NCI-H2107 treated with DMSO at 0.1 percent for 48 hours (cell line): Measurements from ENCODE around the gene STAG1.
"Not testable (repeated sequence)": the region's sequence is repeated elsewhere in the genome, so short reads cannot be mapped to it uniquely, and the experiment has no call there.

ENCODE experiments used
- DNase-seq: peaks from one replicate; lab custom pipeline; 2025; ENCODE audit not compliant: unreplicated experiment; lab: John Stamatoyannopoulos, UW

The STAG1 gene

GRCh38 chr3:136516656-136517055 lies 235.5 kb downstream of the STAG1 start:
- DNase-seq, result no peak

- DNase-seq, result no peak
These were observed 236.1 kb downstream of the STAG1 start for GRCh38 chr3:136516095-136516494.

GRCh38 chr3:136514533-136514932 lies 237.6 kb downstream of the STAG1 start:
- not testable (repeated sequence) for DNase-seq

- no peak for DNase-seq
These were observed 238.8 kb downstream of the STAG1 start for GRCh38 chr3:136513367-136513766.

- DNase-seq, result no peak
These were observed 239.8 kb downstream of the STAG1 start for GRCh38 chr3:136512381-136512780.

- DNase-seq, result no peak
These were observed 246.5 kb downstream of the STAG1 start for GRCh38 chr3:136505676-136506075.

- no peak for DNase-seq
These were observed 249.1 kb downstream of the STAG1 start for GRCh38 chr3:136503056-136503455.

GRCh38 chr3:136498919-136499447 lies 253.2 kb downstream of the STAG1 start:
- no peak for DNase-seq

- DNase-seq, result no peak
These were observed 257.0 kb downstream of the STAG1 start for GRCh38 chr3:136495213-136495612.

- no peak for DNase-seq
These were observed 261.4 kb downstream of the STAG1 start for GRCh38 chr3:136490646-136491405.

- DNase-seq, result no peak
These were observed 266.4 kb downstream of the STAG1 start for GRCh38 chr3:136485777-136486176.

GRCh38 chr3:136476280-136476679 lies 275.9 kb downstream of the STAG1 start:
- no peak for DNase-seq

- not testable (repeated sequence) for DNase-seq
These were observed 277.3 kb downstream of the STAG1 start for GRCh38 chr3:136474876-136475275.

- no peak for DNase-seq
These were observed 278.4 kb downstream of the STAG1 start for GRCh38 chr3:136473716-136474326.

GRCh38 chr3:136465296-136465695 lies 286.9 kb downstream of the STAG1 start:
- no peak for DNase-seq

- DNase-seq, result no peak
These were observed 287.7 kb downstream of the STAG1 start for GRCh38 chr3:136464502-136464901.

GRCh38 chr3:136463170-136463569 lies 289.0 kb downstream of the STAG1 start:
- no peak for DNase-seq

- no peak for DNase-seq
These were observed 294.4 kb downstream of the STAG1 start for GRCh38 chr3:136457793-136458192.

- DNase-seq, result no peak
These were observed 296.0 kb downstream of the STAG1 start for GRCh38 chr3:136456196-136456595.

GRCh38 chr3:136444581-136444980 lies 307.6 kb downstream of the STAG1 start:
- no peak for DNase-seq

GRCh38 chr3:136437043-136437442 lies 315.1 kb downstream of the STAG1 start:
- no peak for DNase-seq

- no peak for DNase-seq
These were observed 317.7 kb downstream of the STAG1 start for GRCh38 chr3:136434429-136434828.
